Measurements from ENCODE around the gene HSPA12B. TPM values are rescaled to one million over a fixed set of nuclear protein-coding genes. Genes with fewer than 3 reads are reported as not detected.

The HSPA12B gene
- total RNA-seq, 1 experiment from 2014 or later = not detected

- CTCF ChIA-PET = no interaction called here
Measured at GRCh38 chr20:3724356-3724755, 8.1 kb upstream of the HSPA12B start.

GRCh38 chr20:3727401-3728021, 5.0 kb upstream of the HSPA12B start:
- intact Hi-C loops (cut with micrococcal nuclease; ENCODE audit: unreplicated experiment) = no loop called here
- Histone ChIP-seq H3K36me3 (ENCODE audit: control insufficient read depth, insufficient read depth, low read length) (no peaks in the 10 kb centered on the region), H3K9me3 (no peaks in the 10 kb centered on the region), H3K27me3 (replicated peaks; ENCODE audit: control insufficient read depth, insufficient read depth, low read length) (no peaks in the 10 kb centered on the region), H3K4me1 (peaks cover 11% of the 10 kb centered on the region), H3K4me3 (ENCODE audit: low read depth, low read length) (no peak overlapping the region)
- Mint-ChIP-seq H3K9me3 (ENCODE audit: unreplicated experiment) (no peaks in the 10 kb centered on the region), H3K4me3 (ENCODE audit: unreplicated experiment) (no peak overlapping the region), H3K4me1 (ENCODE audit: low read depth, unreplicated experiment) (peaks cover 9% of the 10 kb centered on the region), H3K27me3 (ENCODE audit: insufficient read depth, unreplicated experiment) (peaks cover 10% of the 10 kb centered on the region), H3K36me3 (ENCODE audit: insufficient read depth, unreplicated experiment) (peaks cover 5% of the 10 kb centered on the region), H3K27ac (ENCODE audit: unreplicated experiment) (no peak overlapping the region)
- POLR2A ChIA-PET = no interaction called here
- BruUV-seq (replicated peaks) = no TSS peak
- TF ChIP-seq CTCF (IDR thresholded peaks at IDR 0.05; ENCODE audit: insufficient read depth in 1 of 2, low read depth in 1 of 2, low read length in 1 of 2, severe bottlenecking in 1 of 2, unreplicated experiment in 1 of 2) = no peak
- CTCF ChIA-PET = interaction anchor here (2.7 kb wide), 1 partner anchor 17 kb away, joined by 9 read pairs; no protein-coding TSS in a partner anchor
- peak; percentile 29 to 50 for DNase-seq

More at GRCh38 chr20:3724356-3724755, 8.1 kb upstream of the HSPA12B start:
- Histone ChIP-seq H3K9me3 (no peaks in the 10 kb centered on the region), H3K4me3 (ENCODE audit: low read depth, low read length) (no peak overlapping the region), H3K36me3 (ENCODE audit: control insufficient read depth, insufficient read depth, low read length) (no peaks in the 10 kb centered on the region), H3K4me1 (peaks cover 11% of the 10 kb centered on the region), H3K27me3 (replicated peaks; ENCODE audit: control insufficient read depth, insufficient read depth, low read length) (no peaks in the 10 kb centered on the region; the same call in 1 of the 2 replicates)
- POLR2A ChIA-PET = no interaction called here
- no peaks in the 10 kb centered on the region for H3K9me3 Mint-ChIP-seq (ENCODE audit: unreplicated experiment)
- intact Hi-C loops (cut with micrococcal nuclease; ENCODE audit: unreplicated experiment) = no loop called here
- H3K27me3 Mint-ChIP-seq (ENCODE audit: insufficient read depth, unreplicated experiment) = peaks cover 10% of the 10 kb centered on the region
- peaks cover 9% of the 10 kb centered on the region for H3K4me1 Mint-ChIP-seq (ENCODE audit: low read depth, unreplicated experiment)
- no peaks in the 10 kb centered on the region for H3K36me3 Mint-ChIP-seq (ENCODE audit: insufficient read depth, unreplicated experiment)
- BruUV-seq (replicated peaks) = no TSS peak
- DNase-seq = no peak
- no peak overlapping the region for H3K27ac Mint-ChIP-seq (ENCODE audit: unreplicated experiment)
- TF ChIP-seq CTCF (IDR thresholded peaks at IDR 0.05; ENCODE audit: insufficient read depth in 1 of 2, low read depth in 1 of 2, low read length in 1 of 2, severe bottlenecking in 1 of 2, unreplicated experiment in 1 of 2) = no peak
- no peak overlapping the region for H3K4me3 Mint-ChIP-seq (ENCODE audit: unreplicated experiment)

- no peaks in the 10 kb centered on the region for H3K9me3 Mint-ChIP-seq (ENCODE audit: unreplicated experiment)
- Histone ChIP-seq H3K4me3 (ENCODE audit: low read depth, low read length) (no peak overlapping the region), H3K9me3 (no peaks in the 10 kb centered on the region), H3K36me3 (ENCODE audit: control insufficient read depth, insufficient read depth, low read length) (no peaks in the 10 kb centered on the region), H3K4me1 (peaks cover 11% of the 10 kb centered on the region), H3K27me3 (replicated peaks; ENCODE audit: control insufficient read depth, insufficient read depth, low read length) (no peaks in the 10 kb centered on the region)
- H3K27ac Mint-ChIP-seq (ENCODE audit: unreplicated experiment) = no peak overlapping the region
- ChIA-PET POLR2A (no interaction called here), CTCF (interaction anchor here (2.7 kb wide), 1 partner anchor 18 kb away, joined by 9 read pairs; no protein-coding TSS in a partner anchor)
- TF ChIP-seq CTCF (IDR thresholded peaks at IDR 0.05; ENCODE audit: insufficient read depth in 1 of 2, low read depth in 1 of 2, low read length in 1 of 2, severe bottlenecking in 1 of 2, unreplicated experiment in 1 of 2) = no peak
- H3K4me1 Mint-ChIP-seq (ENCODE audit: low read depth, unreplicated experiment) = peaks cover 9% of the 10 kb centered on the region
- no peak overlapping the region for H3K4me3 Mint-ChIP-seq (ENCODE audit: unreplicated experiment)
- peaks cover 10% of the 10 kb centered on the region for H3K27me3 Mint-ChIP-seq (ENCODE audit: insufficient read depth, unreplicated experiment)
- BruUV-seq (replicated peaks) = no TSS peak
- H3K36me3 Mint-ChIP-seq (ENCODE audit: insufficient read depth, unreplicated experiment) = peaks cover 5% of the 10 kb centered on the region
- no peak for DNase-seq
- intact Hi-C loops (cut with micrococcal nuclease; ENCODE audit: unreplicated experiment) = no loop called here
Measured at GRCh38 chr20:3728354-3728753, 4.1 kb upstream of the HSPA12B start.

All from Caco-2 (cell line).